ENCODE data around the gene SNRPA.
"Not testable (repeated sequence)": the region's sequence is repeated elsewhere in the genome, so short reads cannot be mapped to it uniquely, and the experiment has no call there.

DNA sequence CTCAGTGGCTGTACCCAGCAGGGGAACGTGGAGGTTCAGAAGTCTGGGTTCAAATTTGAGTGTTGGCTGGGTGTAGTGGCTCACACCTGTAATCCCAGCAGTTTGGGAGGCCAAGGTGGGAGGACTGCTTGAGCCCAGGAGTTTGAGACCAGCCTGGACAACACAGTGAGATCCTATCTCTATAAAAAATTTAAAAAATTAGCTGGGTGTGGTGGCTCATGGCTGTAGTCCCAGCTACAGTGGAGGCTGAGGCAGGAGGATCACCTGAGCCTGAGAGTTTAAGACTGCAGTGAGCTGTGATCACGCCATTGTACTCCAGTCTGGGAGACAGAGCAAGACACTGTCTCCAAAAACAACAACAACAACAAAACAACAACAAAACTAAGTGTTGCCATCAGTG lies 33.1 kb downstream of the SNRPA start:
- TF ChIP-seq, protein P1, sequence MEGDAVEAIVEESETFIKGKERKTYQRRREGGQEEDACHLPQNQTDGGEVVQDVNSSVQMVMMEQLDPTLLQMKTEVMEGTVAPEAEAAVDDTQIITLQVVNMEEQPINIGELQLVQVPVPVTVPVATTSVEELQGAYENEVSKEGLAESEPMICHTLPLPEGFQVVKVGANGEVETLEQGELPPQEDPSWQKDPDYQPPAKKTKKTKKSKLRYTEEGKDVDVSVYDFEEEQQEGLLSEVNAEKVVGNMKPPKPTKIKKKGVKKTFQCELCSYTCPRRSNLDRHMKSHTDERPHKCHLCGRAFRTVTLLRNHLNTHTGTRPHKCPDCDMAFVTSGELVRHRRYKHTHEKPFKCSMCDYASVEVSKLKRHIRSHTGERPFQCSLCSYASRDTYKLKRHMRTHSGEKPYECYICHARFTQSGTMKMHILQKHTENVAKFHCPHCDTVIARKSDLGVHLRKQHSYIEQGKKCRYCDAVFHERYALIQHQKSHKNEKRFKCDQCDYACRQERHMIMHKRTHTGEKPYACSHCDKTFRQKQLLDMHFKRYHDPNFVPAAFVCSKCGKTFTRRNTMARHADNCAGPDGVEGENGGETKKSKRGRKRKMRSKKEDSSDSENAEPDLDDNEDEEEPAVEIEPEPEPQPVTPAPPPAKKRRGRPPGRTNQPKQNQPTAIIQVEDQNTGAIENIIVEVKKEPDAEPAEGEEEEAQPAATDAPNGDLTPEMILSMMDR (IDR thresholded peaks at IDR 0.05): not testable (repeated sequence)
- TF ChIP-seq POLR2AphosphoS5, POLR2A (IDR thresholded peaks at IDR 0.05): not testable (repeated sequence)

Data from breast epithelium (tissue), 3 donors.